HG02642 (cell line): Measurements from ENCODE around the gene SMARCAL1.

Experiments
- ATAC-seq: cut with Tn5 transposase; IDR thresholded peaks from one replicate; pipeline ENCODE4 v1.9.1; 2021; ENCODE audit warnings: mild to moderate bottlenecking; ENCODE audit not compliant: unreplicated experiment, poor library complexity

SMARCAL1 gene

GRCh38 chr2:216520112-216520511 lies 107.8 kb downstream of the SMARCAL1 start:
- ATAC-seq = no peak

GRCh38 chr2:216522892-216523502 lies 110.7 kb downstream of the SMARCAL1 start:
- ATAC-seq = no peak

GRCh38 chr2:216525972-216526371 lies 113.7 kb downstream of the SMARCAL1 start:
- ATAC-seq = no peak

GRCh38 chr2:216526939-216527338 lies 114.7 kb downstream of the SMARCAL1 start:
- no peak for ATAC-seq

- no peak for ATAC-seq
These were observed 115.3 kb downstream of the SMARCAL1 start for GRCh38 chr2:216527600-216527999.

GRCh38 chr2:216532562-216532961 lies 120.3 kb downstream of the SMARCAL1 start:
- ATAC-seq = no peak
